HG03025 (cell line): ENCODE measurements around the gene GATA1.

ENCODE experiments used
- ATAC-seq: cut with Tn5 transposase; IDR thresholded peaks from one replicate; pipeline ENCODE4 v1.9.1; 2021; ENCODE audit warnings: mild to moderate bottlenecking, moderate library complexity; ENCODE audit not compliant: unreplicated experiment, low FRiP score

The GATA1 gene

DNA sequence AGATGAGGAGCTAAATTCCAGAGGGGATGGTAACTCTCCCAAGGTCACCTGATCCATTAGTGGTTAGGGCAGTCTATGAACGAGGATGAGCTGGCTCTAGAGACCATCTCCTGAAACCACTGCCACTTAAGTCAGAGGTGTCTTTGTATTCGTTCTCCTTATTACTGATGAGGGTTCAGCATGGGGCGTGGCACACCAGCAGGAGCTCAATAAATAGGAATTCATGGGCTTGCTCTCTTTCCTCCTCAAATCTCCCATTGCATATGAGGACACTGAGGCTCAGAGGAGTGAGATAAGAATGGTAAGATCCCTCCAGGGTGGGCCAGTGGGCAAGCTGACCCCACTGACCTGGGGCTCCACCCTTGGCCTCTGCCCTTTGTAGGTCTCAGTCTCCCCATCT, 1.7 kb upstream of the GATA1 start:
- no peak for ATAC-seq

DNA sequence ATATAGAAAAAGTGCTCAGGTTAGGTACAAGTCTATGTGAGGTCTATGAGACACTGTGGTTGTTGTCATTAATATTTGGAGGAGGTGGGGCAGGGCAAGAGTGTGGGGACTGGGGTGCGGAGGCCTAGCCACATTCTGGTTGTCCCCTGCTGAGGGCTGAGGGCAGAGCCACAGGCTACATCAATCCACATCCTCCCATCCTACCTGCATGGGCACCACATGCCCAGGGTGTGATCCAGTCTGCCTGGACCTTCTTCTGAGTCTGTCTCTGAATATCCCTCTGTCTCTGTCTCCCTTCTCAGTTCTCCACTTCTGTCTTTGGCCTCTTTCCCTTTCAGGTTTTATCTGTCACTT, 1.2 kb upstream of the GATA1 start:
- no peak for ATAC-seq

- ATAC-seq = no peak
Measured at GRCh38 chrX:48785540-48786214, 713 bp upstream of the GATA1 start.

DNA sequence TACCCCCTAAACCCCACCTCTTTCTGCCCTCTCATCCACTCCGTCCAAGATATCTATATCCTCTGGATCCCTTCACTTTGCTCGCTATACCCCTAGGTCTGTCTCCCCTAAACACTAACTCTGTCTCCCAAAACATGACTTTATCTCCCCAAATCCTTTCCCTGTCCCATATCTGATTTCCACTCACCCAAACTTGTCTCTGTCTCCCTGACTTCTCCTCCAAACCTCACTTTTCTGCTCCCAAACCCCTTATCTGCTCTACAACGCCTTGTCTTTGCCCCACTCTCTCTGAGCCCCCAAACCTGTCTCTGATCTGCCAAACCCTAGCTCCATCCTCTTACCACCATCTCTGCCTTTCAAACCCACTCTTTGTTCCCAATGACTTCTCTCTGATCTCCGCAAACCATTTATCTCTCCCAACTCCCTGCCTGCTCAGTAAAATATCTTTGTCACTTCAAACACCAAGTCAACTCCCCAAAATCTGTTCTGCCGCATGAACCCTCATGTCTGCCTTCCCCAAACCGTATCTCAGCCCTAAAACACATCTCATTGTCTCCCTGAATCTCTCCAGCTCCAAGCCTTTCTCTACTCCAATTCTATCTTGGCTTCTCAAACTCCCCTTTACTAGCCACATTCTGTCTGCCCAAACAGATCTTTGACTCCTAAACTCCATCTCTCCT, 575 bp downstream of the GATA1 start:
- ATAC-seq = no peak

DNA sequence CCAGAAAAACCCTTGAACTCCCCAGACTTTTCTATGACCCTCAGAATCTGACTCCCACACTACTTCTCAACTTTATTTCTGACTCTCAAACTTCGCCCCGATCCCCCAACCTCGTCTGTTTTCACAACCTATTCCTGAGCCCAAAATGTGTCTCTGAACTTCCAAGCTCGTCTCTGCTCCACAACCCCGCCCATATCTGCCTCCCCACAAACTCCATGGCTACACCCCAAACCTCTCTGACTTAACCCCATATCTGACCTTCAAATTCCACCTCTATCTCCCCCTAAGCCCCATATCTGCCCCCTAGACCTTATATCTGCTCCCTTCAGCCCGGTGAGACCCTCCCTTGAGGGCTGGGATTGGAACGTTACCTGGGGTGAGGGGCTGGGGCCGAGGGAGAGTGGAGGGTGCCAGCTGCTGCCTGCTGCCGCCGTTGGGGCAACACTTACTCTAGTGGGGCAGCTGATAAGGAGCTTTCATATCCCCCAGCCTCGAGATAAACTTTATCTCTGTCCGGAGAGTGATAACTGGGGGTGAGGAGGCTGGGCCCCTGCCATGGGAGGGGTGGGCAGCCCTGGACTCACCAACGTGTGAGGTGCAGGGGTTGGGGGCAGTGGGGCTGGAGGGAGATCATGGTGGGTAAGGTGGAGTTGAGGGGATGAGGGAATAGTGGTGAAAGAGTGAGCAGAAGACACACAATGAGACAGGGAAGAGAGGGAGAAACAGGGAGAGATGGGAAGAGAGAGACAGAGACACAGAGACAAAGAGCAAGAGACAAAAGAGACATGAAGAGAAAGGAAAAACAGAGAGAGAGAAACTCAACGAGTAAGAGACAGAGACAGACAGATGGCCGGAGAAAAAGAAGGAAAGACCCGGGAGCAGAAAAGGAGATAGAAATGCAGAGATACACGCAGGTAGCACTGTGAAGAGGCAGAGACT, 1.4 kb downstream of the GATA1 start:
- no peak for ATAC-seq

DNA sequence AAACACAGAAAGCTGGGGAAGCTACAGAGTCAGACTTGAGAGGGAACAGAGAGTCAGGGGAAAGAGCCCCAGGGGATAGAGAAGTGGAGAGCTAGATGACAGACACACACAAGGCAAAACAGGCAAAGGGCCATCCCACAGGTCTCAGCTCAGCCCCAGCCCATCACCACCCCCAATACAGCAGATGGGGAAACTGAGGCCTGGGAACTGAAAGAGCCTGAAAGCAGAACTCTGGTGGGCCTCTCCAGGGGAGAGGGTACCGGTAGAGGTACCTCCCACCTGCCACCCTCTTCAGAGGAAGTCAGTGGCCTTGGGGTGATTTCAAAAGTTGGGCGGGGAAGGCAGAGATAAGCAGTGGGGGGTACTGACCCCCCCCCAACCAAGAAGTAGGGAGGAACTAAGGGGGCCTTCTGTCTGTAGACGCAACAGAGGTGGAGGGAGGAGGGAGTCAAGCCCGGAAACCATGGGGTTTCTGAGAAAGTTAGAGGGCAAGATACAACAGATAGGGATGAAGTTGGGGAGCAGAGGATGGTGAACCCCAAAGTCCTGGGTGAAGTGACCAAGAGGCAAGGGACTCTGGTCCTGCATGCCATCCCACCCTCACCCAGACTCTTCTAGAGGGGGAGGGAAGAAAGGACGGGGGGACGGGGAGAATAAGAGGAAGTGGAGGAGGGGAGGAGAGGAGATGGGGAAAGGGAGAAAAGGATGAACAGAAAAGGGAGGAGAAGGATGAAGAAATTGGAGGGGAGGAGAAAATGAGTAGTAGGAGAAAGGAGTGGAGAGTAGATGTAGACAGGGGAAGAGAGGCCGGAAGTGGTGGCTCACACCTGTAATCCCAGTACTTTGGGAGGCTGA, 3.2 kb downstream of the GATA1 start:
- no peak for ATAC-seq

DNA sequence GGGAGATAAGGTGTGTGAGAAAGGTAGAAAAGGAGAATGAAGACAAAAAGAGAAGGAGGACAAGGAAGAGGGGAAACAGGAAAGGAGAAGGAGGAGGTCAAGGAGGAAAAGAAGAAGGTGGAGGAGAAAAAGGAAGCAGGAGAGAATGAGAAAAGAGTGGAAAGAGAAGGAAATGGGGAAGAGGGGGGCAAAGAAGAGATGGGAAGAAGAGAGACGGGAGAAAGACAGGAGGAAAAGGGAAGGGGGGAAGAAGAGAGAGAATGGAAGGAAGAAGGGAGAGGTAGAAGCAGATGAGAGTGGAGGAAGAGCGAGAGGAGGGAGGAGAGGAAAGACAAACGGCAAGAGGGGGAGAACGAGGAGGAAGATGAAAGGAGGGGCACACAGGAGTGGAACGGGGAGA, 4.1 kb downstream of the GATA1 start:
- no peak for ATAC-seq

DNA sequence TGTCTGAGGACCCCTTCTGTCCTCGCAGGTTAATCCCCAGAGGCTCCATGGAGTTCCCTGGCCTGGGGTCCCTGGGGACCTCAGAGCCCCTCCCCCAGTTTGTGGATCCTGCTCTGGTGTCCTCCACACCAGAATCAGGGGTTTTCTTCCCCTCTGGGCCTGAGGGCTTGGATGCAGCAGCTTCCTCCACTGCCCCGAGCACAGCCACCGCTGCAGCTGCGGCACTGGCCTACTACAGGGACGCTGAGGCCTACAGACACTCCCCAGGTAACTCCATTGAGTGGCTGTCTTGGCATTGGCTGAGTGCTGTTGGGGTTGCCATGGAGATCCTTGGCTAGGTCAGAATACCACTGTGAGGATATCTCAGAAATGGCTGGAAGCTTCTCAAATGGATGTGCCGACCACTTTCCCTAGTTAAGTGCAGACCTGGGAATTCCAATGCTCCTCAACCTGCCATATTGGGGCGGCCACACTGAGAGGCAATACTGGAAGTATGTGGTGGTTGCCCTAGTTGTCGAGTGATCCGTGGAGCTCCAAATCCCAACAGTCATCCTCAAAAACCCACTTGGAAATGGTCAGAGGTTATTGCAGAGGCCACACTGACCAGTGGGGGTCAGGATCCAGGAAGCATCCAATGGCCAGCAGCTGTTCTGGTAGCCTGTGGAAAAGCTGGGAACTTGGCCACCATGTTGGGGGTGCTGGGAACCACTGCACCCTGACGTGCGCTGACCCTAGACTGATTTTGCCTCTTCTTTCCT, 4.9 kb downstream of the GATA1 start:
- no peak for ATAC-seq

- ATAC-seq = no peak
Measured at GRCh38 chrX:48792219-48792618, 5.8 kb downstream of the GATA1 start.

- no peak for ATAC-seq
Measured at GRCh38 chrX:48793935-48794334, 7.5 kb downstream of the GATA1 start.

GRCh38 chrX:48794340-48794910, 8.0 kb downstream of the GATA1 start:
- ATAC-seq = no peak

- no peak for ATAC-seq
Measured at GRCh38 chrX:48794911-48795515, 8.6 kb downstream of the GATA1 start.

GRCh38 chrX:48798318-48798717, 11.9 kb downstream of the GATA1 start:
- no peak for ATAC-seq

DNA sequence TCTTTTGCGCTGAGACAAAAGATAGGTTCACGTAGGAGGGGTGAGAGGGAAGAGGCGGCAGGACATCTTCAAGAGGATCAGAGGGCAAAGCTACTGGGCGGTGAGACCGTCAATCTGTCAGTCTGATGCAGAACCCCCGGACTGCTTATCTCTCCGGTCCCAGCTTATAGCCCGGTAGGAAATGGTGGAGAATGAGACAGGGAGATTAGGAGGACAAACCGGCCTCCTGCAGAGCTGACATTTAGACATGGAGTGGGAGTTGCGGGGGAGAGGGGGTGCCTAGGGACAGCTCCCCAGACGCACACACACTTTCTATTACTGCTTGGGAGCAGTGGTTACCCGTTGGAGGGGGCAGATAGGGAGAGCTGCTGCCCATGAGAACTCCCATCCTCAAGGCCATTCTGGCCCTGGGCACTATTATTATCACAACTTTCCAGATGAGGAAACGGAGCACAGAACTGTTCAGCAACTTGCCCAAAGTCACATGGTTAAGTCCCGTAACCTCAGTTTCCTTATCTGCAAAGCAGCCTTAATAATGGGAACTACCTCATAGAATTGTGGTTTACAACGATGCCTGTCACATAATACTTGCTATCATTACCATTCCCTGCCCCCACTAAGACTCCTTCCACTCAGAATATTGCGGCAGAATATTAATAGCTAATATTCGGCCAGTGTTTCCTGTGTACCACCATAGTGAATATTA, 14.3 kb downstream of the GATA1 start:
- no peak for ATAC-seq

DNA sequence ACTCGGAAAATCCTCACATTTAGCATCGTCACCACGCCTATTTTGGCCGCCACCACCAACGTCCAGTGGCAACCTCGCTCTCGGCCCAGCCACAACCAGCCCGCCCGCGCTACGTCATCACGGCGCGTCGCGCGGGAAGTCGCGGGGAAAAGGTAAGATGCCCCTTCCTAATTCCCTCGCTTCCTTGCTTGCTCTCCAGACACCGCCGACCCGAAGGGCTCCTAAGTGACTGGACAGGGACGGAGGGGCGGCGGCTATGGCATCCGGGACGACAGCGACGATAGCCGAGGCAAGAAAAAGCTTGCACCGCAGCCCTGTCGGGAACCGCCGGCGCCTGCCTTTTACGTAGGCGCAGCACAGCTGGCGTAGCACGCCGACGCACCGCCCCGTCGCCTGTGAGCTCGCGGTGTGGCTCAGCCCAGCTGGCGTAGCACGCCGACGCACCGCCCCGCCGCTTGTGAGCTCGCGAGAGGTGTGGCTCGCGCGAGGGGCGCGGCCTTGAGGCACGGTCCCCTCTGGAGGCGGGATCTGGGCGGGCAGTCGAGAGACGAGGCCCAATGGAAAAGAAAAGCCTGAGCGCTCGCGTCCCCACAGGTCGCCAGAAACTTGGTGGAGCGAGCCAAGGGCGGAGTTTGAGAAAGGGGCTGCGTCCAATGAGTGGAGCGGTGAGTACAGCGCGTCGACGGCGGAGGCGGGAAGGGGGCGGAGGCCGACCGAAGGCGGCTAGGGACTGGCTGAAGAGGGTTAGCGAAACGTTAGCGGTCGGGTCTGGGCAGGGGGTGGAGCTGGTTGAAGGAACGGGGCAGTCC, 15.1 kb downstream of the GATA1 start, which contains the start of gene HDAC6:
Gene HDAC6 (plus strand): TSS at position 788 of the 809 bp plus-strand sequence. CDS start 626 bp downstream, outside the sequence.
- peak; percentile 82 for ATAC-seq

DNA sequence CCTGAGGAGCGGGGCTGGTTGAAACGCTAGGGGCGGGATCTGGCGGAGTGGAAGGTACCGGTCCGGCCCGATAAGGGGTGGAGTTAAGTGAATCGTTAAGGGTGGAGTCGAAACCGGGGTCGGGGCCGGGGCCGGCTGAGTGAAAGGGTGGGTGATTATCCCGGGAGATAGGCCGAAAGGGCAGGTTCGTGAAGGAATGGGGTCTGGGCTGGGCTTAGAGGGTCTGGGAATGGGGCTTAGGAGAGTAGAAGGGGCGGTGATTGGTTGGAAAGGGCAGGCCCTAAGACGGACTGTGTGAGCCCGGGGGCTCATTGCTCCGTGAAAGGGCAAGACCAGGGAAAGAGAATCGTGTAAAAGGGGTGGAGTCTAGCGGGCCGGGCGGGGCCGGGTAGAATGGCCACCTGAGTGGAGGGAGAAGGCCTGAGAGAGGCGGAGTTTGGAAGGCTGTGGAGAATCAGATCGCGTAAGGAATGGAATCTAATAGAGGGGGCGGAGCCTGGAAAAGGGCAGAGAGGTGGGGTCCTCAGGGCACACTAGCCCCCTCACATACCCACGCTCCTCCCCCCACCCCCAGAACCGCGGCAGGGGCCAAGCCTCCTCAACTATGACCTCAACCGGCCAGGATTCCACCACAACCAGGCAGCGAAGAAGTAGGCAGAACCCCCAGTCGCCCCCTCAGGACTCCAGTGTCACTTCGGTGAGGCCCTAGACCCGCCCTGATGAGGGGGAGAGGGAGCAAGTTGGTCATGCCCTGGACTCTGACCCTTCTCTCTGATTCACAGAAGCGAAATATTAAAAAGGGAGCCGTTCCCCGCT, 15.9 kb downstream of the GATA1 start:
- ATAC-seq = peak; percentile 30

GRCh38 chrX:48802905-48803200, 16.5 kb downstream of the GATA1 start:
- ATAC-seq = no peak
